ENCODE data around the gene PHF14.

DNA sequence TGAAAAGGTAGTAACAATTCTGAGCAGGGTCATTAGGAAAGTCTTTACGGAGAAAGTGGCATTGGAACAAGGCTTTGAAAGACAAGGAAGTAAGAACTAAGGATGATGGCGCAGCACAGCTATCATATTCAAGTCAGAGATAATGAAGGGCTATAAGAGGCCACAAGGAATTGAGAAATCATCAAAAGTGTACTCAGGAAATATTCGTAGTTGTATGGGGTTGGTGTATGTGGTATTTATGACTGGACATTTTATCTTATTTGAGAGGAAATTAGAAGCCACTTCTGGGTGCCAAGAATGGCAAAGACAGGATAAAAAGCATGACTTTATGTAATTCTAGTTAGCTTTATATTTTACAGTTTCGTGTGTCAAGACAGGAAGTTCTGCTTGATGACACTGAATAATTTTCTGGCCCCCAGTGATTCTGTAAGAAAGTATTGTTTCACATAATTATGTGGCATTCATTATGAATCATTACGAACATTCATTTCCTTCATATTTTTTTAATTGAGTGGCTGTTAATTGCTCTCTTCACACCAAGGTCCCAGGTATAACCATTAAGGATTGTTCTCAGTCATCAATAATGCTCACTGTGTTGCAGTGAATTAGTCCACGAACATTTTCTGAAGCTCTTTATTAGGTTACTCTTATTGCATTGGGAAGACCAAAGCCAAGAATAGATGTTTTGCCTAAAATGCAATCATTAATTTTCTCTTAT lies 244.3 kb downstream of the PHF14 start:
- TF ChIP-seq, protein P1, sequence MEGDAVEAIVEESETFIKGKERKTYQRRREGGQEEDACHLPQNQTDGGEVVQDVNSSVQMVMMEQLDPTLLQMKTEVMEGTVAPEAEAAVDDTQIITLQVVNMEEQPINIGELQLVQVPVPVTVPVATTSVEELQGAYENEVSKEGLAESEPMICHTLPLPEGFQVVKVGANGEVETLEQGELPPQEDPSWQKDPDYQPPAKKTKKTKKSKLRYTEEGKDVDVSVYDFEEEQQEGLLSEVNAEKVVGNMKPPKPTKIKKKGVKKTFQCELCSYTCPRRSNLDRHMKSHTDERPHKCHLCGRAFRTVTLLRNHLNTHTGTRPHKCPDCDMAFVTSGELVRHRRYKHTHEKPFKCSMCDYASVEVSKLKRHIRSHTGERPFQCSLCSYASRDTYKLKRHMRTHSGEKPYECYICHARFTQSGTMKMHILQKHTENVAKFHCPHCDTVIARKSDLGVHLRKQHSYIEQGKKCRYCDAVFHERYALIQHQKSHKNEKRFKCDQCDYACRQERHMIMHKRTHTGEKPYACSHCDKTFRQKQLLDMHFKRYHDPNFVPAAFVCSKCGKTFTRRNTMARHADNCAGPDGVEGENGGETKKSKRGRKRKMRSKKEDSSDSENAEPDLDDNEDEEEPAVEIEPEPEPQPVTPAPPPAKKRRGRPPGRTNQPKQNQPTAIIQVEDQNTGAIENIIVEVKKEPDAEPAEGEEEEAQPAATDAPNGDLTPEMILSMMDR (conservative IDR thresholded peaks at IDR 0.05), result no peak
- TF ChIP-seq ZFX (IDR thresholded peaks at IDR 0.05), result no peak
